Fibroblast of the conjunctiva (primary cell): ENCODE data around the gene MAPKAPK3.

Experiments used
- DNase-seq: peaks from one replicate; pipeline ENCODE4 v3.0.0-alpha.2; 2010; ENCODE audit warnings: low read depth

The MAPKAPK3 gene

DNA sequence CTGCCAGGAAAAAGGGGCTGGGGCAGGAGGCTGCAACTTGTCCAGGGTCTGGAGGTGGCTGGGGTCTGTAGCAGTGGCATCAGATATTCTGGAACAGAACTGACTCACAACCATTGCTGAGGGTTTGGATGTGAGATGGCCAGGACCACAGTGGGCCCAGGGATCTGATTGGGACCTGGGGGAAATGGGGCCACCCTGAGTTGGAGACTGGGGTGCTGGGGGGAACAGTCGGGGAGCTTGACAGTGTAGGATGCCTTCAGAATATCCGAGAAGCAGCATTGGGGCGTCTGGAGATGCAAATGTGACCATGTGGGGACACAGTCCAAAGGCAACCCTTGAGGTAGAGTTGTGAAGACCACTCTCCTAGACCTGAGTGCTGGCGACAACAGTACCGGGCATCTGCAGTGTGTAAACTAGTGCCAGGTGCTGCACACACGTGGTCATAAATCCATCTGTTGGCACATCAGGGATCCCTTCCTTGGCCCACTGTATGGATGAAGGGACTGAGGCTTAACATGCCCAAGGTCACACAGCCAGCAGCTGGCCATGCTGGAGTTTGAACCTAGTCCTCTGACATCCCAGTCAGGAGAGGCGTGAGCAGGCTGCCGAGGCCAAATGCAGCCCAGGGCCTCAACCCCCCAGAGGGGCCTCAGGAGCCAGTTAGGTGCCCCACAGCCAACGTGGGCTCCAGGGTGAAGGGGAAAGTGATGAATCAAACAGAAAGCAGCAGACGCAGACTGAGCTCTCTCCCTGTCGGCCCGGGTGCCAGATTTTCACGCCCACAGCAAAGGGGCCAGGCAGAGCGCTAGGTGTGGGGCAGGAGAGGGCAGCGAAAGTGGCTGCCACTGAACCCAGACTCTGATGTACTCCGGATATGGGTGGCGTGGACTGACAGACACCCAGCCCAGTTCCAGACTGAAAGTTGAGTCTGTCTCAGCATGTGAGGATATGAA is 28.9 kb upstream of the MAPKAPK3 start:
- DNase-seq = no peak

DNA sequence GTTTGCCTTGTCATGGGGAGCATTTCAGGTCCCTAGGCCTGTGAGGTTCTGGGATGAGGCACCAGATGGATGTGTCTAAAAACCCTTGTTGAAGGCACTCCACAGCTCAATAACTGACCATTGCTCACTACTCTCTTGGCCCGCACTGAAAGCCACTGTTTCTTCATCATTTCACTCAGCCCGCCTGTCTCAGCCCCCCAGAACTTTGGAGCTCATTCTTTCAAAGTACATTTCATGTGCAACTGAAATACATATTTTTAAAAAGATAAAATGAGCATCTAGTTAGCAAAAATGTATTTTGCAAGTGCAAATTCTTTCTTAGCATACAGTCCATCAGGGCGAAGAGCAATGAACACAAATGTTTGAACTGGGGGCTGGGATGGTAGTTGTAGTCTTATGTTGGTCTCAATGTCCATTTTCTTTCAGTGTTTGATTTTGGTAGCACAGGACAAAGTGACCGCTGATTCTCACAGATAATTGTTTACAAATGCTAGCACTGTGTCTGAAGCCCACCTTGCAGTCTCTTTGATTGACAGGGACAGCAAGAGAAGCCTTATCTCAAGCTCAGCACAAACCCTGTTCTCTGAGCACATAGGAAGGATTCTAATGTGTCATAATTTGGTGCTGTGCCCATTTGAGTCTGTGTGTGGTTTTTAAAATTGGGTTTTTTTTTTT is 28.1 kb upstream of the MAPKAPK3 start:
- DNase-seq = no peak

DNA sequence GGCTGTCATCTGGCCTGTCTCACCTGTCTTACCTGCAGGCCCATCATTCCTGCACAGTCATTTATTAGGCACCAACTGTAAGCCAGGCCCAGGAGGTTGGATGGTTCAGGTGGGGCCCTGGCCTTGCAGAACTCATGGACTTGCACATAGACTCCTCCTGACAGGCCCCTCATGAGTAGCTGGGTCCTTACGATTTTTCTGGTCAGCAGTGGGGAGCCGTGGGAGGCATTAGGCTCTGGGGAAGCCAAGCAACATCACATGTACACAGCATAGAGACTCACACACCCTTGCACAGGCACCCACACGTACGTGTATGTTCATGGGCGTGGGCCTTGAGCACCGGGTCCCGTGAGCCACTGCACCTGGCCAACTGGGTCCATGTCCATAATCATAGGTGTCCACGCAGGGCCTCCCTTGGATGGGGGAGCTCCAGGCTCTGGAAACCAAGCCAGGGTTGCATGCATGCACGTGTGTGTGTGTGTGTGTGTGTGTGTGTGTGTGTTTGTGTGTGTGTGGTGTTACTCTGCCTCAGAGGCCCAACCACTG is 25.7 kb upstream of the MAPKAPK3 start:
- DNase-seq = no peak

DNA sequence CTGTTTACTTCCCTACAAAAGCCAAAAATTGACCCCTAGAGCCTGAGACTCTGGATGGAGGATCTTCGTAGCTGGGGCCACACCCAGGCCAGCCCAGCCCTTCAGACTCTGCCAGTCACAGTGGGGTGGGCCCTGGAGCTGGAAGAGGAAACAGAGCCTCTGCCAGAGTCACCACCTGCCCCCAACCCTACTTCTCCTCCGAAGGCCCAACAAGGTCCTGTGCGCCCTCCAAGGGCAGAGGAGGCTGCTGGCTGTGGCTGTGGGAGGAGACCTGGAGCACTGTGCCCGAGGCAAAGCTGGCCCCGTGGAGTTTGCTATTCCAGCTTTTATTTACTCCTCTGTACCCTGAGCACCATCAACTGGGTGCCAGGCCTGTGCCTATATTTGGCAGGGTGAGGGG is 24.4 kb upstream of the MAPKAPK3 start:
- no peak for DNase-seq

DNA sequence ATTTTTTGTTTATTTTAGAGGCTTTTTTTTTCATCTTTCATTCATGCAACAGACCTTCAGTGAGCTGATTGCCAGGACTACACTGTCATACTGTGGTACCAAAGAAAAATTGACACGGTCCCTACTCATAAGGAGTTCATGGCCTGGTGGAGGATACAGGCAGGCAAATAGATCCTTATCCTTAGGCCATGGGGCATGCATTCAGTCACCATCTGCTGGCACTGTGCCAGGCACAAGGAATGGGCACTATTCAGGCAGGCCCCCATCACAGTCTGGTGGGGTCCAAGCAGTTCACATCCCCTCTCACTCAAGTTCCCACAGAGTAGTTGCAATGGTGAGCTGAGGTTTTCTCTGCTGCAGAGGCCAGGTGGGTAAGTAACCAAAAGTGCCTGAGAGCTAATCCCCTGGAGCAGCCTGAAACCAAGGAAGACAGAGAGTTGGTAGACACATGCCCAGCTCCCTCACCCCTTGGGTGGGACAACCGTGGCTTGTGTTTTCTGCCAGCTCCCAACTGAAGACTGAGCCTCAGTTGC is 22.6 kb upstream of the MAPKAPK3 start:
- DNase-seq = no peak

DNA sequence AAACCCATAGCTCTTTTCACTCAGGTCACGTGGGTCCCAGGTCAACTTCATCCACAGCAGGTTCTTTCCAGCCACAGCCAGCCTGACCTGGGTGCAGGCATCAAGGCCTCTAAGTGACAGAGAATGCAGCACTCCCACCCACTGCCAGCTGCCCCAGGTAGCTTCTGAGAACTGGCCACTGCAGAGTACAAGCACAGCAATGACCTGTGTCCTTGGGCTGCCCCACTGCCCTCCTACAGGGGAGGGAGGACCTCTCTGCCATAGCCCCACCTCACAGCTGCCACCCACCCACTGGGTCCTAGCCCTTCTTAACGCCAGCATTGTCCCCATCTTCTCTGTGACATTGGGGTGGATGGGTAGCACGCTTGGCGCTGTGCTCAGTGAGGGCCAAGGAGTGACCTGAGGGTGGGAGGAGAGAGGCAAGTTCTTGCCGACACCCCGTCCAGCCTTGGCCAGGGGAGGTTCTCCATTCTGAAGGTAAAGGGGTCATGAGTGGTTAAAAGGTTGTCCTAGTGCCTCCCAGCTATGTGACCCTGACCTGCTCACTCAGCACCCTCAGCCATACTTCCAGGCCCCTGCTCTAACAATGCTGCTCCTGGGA is 17.7 kb upstream of the MAPKAPK3 start:
- no peak for DNase-seq

DNA sequence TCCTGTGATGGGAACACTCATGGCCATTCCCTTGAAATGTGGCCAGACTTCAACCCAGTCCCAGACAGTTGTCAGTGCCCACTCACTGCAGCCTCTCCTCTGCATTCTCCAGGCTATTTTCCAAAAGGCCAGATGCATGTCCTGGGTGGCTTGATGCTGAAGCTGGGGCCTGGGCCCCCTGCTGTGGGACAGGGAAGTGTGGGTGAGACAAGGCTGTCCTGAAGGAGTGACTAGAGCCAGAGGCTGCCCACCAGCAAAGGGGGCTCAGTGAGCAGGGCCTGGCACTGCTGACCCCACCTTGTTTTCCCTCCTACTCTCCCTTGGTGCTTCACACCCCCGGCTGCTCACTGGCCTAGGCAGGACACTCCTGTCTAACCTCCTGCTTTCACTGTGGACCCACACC is 17.2 kb upstream of the MAPKAPK3 start:
- DNase-seq = no peak

DNA sequence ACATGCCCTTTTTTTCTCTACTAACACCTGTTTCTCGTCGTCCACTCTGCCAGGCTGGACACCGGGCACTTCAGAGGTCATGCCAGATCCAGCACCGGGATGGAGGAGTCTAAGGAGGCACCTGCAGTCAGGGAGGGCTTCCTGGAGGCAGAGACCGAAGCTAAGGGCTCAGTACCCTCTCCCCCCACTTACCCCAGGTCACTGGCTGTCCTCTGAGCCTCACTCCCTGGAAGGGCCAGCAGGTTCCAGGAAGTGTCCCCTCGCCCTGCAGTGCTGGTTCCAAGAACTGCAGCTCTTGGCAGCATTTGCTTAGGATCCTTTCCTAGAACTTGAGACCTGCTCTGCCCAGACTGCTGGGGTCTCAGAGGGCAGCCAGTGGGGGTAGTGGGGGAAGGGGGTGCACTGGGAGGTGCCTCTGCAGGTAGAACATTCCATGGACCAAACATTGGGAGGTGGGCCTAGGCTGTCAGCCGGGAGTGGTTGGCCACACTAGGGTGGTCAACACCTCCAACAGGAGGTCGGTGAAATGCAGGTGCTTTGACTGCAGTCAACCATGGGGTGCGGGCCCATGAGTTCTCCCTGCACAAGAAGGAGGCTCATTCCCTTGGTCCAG is 16.7 kb upstream of the MAPKAPK3 start:
- no peak for DNase-seq

DNA sequence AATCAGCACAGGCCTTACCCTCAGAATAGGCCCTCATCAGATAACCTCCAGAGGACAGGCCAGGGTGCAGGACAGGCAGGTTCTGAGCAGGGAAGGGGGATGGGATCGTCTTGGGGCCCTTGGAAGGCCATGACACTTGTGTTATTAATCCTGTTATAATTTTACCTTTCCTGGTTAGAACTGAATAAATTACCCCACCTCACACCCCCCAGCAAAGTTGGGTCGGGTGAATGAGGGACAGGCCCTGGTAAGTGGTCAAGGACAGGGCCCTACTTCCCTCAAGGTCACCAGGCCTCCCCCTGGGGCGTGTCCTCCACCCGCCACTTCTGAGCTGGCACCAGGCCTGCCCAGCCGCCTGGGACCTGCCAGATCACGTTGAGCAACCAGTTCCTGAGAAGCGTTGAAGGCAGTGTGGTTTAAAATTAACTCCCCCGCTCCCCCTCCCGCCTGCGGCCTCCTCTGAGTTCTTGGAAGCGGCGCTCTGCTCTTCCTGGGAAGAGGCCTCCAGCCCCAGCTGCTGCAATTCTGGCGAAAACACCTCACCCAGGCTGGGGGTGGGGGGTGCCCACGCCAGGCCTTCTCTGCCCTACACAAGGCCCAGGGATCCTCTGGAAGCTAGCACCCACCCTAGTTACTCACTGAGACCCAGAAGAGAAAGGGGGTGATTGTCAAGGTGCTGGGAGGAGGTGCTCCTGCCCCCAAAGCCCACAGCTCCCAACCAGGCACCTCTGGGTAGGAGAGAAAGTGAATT is 15.9 kb upstream of the MAPKAPK3 start:
- peak; percentile 92 for DNase-seq

DNA sequence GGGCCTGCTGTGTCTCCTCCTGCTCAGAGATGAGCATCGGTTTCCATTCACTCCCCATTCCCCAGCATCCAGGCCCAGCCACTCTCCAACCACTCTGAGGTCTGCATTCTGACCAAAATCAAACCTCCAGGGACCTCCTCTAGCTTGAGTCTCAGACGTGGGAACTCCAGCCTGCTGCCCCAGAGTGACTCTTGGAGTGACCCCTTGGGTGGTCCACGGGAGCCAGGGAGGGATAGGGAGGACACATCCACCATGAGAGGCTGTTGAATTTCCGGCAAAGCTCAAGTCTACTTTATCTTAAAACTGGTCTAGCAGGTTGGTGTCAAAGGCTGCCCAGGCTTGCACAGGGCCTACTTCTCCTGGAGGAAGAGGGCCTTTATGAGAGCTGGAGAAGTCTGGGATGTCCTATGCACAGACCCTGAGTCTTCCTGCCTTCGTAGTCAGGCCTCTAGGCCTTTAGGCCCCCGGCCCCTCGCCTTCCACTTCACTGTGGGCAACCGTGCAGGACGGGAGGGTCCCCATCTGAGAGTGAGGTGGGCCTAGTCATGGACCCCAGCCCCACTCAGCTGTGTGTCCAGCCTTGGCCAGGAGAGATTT is 14.3 kb upstream of the MAPKAPK3 start:
- DNase-seq = no peak

DNA sequence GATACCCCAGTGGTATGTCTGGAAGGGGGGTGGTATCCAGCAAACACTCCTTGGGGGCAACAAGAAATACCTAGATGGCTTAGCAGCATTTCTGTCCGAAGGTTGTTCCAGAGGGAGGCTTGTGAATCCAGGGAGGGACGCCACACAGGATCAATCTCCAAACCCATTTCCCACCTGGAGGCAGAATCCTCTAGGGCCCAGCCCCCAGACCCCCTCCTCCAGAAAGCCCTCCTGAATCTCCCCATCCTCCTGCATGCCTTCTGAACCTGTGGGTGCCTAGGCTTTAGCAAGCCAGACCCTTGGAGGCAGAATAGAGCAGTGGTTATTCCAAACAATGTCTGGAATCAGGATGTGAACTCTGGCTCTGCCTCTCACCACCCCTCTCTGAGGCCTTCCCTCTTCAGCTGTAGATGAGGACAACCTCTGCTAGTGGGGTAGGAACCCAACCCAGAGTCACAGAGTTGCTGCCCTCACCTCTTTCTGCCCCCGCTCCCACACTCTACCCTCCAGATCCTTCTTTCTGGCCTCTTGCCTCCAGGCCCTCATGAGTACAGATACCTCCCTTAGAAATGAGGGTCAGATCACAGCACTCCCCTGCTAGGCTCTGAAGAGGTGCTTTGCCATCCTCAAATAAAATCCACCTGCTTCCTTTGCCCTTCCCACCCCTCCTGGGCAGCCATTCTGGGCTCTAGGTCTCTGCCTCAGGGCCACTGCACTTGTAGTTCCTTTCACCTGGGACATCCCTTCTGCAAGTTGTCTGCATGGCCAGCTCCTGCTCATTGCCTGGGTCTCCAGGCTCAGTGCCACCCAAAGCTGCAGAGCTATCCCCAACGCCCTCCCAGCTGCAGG is 13.5 kb upstream of the MAPKAPK3 start:
- DNase-seq = no peak

DNA sequence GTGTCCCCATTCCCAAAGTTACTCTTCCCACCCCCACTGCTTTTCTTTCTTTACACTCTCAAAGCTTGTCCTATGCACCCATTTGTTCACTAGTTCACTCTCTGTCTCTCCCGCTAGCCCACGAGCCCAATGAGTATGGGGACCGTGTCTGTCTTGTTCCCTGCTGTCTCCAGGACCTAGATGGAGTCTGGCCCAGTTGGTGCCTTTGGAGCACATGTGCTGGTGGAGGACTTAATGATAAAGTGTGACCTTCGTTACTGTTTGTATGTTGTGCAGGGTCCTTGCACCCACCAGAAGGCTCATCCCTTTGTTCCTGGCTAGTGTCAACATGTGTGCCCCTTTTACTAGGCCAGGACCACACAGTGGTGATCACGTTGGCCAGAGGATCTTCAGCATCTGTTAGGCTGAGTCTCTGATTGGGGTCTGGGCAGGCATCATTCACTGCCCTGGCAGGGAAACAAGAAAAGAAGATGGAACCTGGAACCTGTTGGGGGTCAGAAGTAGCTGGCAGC is 12.8 kb upstream of the MAPKAPK3 start:
- no peak for DNase-seq

DNA sequence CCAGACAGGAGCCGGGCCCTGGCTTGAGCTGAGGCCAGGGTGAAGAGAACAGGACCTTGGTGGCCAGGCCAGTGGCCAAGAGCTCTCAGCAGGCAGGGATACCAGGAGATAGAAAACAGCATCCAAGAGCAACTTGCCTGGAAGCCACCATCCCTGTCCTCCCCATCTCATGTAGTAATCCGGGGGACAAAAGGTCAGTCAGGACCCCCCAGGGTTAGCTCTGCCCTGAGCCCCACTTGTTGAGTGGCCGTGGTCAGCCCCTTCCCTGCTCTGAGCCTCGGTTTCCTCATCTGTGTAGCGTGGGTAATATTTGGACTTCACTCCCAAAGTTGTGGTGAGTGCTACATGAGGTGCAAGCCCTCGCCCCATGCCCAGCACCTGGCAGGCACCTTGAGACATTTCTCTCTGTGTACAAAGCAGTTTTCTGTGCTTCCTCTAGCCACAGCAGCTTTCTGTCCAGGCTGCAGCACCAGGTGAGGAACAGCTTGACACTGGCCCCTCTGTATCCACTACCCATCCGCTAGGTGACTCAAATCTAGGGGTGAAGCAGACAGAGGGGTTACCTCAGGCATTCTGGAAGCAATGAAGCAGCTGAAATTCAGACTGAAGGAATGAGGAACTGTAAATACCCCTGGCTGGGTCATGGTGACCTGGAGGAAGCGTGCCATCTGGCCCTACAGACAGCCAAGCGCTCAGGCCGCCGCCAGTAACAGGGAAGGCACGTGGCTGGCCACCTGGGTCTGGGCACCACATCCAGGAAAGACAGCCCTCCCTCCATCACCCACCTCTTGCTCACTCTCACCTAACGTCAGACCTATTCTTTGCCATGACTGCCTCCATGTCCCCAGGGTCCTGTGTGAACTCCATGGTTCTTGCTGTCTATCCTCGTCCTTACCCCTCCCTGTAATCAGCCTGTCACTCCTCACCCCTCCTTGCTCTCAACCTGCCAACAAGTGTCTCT is 12.0 kb upstream of the MAPKAPK3 start:
- no peak for DNase-seq

DNA sequence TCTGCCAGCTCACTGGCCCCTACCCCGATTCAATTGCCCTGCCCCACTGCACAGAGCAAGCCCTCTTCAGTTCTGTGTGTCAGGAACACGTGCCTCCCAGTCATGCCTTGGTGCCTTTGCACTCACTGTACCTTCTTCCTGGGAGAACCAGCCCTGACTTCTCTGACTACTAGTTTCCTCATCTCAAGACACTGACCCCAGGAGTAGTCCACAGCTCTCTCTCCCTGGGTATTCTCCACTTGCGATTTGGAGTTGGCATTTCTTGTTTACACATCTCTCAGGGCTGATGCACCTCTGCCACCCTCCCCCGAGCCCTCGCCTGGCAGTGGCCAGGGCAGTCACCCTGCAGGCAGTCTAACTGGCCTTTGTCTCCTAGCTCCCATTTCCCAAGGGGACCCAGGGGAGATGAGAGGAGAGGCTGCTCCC is 11.0 kb upstream of the MAPKAPK3 start:
- DNase-seq = no peak

DNA sequence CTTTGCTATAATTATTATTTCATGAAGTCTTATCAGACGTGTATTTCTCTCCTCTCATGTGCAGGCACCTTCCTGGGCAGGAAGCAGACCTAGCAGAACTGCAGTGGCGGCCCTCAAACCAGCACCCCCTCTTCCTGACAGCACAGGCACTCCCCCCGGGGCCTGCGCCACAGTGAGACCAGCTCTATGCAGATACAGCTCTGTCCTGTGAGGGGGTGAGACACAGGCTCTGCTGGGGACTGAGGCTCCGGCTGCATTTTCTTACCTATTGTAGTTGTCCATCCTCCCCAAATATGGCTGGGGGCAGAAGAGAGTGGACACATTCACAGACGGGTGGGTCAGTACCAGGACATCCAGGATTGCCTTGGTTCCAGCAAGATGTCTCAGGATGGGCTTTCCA is 10.4 kb upstream of the MAPKAPK3 start:
- no peak for DNase-seq

DNA sequence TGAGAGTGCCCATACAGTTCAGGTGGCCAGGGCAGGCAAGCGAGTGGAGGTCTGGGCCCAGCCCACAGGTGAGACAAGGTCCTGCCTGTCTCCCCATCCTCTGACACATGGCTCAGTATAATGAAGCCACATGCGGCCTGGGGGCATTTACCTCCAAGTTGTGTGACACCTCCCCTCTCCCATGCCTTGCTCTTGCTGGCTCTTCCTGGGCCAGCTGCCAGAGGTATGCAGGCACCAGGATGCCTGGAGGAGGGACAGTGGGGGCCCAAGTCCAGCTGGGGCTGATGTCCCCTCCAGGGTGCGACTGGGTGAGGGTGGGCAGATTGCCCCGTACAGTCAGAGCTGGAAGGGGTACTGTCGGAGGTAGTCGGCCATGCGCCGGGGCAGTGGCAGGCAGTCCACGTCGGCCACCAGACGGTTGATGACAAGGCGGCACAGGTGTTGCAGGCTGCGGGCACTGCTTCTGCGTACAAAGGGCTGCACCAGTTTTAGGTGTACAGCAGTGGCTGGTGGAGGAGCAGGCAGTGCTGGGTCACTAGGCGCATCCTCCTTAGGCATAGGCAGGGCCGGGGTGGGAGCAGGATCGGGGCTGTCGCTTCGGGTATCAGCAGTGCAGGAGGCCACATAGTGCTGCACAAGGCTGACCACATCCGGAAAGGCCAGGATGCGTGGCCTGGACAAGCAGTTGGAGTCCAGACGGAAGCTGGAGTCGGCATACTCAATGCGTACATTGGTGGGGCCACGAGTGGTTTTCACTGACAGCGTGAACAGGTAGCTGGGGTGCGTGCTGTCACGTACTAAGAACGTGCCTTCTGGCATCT is 9.5 kb upstream of the MAPKAPK3 start:
- DNase-seq = no peak

DNA sequence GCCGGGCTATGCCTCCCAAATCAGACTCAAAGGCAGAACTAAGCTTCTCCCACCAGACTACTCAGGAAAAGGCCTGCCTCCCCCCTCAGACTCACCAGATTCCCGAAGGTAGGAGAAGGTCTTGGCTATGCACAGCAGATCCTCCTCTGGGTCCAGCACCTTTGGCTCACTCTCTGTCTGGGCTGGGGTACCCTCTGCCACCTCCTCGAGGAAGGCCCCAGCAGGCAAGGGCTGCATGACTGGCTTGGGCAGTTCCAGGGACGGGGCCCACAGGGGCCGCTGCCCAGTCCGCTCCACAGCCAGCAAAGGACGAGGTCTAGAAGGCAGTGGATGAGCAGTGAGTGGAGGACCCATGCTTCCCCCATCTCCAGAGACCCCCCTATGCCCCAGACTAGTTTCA is 8.7 kb upstream of the MAPKAPK3 start:
- no peak for DNase-seq
